Neural progenitor cell (in vitro differentiated cells): ENCODE data around the gene ABCG4.

ENCODE experiments used
- CTCF ChIP-seq: fragments of 200-600 bp; sonication (generic); IDR thresholded peaks from 2 replicates; pipeline ENCODE4 v1.5.1; 2017; ENCODE audit warnings: antibody characterized with exemption, mild to moderate bottlenecking
- EZH2 ChIP-seq: fragments of 200-600 bp; sonication (generic); IDR thresholded peaks from 2 replicates; pipeline ENCODE4 v1.6.1; 2017; ENCODE audit warnings: antibody characterized with exemption, mild to moderate bottlenecking, moderate library complexity
- EZH2phosphoT487 ChIP-seq: fragments of 200-600 bp; sonication (generic); IDR thresholded peaks from 2 replicates; pipeline ENCODE4 v1.6.1; 2017; ENCODE audit warnings: antibody characterized with exemption

DNA sequence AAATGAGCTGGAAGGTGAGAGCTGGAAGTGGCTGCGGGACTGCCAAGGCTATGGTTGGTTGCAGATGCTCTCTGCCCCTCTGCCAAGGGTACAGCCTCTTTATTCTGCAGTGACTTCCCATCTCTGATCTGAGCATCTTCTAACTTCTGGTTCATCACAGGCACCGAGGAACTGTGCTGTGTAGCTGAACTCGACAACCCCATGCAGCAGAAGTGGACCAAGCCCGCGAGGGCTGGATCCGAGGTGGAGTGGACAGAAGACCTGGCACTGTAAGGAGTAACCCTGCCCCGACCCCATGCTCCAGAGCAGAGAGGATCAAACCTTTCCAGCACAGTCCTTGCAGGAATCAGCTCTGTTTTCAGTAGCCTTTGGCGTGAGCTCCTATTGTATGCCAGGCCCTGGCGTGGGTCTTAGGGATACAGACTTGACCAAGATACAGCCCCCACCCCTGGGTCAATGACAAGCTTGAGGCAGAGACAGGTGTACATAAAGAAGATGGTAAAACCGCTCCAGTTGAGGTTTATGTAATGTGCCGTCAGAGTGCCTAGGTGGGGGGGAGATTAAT, 37.4 kb upstream of the ABCG4 start:
- TF ChIP-seq EZH2: no peak
- TF ChIP-seq CTCF: no peak
- TF ChIP-seq EZH2phosphoT487: no peak
